Neural cell (in vitro differentiated cells): Measurements from ENCODE around the gene DEFB110. TPM values are rescaled to one million over a fixed set of nuclear protein-coding genes. Genes with fewer than 3 reads are reported as not detected.

Experiments
- H2AFZ ChIP-seq: fragments of 200-600, 300-800 bp; sonication (generic), shearing (Covaris generic); 2 replicates; pipeline ENCODE4 v1.6.0; 2014; ENCODE audit warnings: low read depth, mild to moderate bottlenecking, antibody characterized with exemption, low read length, moderate library complexity
- H3F3A ChIP-seq: fragments of 200-600 bp; shearing (Covaris generic); 2 replicates; pipeline ENCODE4 v1.6.1; 2016; ENCODE audit warnings: mild to moderate bottlenecking, moderate library complexity, mixed read lengths, antibody characterized with exemption, low read length; ENCODE audit not compliant: insufficient read depth, poor library complexity, severe bottlenecking
- H3K27ac ChIP-seq: fragments of 200-600, 300-800 bp; sonication (generic), shearing (Covaris generic); 2 replicates; pipeline ENCODE4 v1.5.1; 2014; ENCODE audit warnings: mild to moderate bottlenecking, low read length, moderate library complexity
- H3K27me3 ChIP-seq: fragments of 300-800, 200-600 bp; sonication (generic), shearing (Covaris generic); 2 replicates; pipeline ENCODE4 v1.6.0; 2014; ENCODE audit warnings: mild to moderate bottlenecking, low read depth, low read length, moderate library complexity; ENCODE audit not compliant: insufficient read depth
- H3K36me3 ChIP-seq: fragments of 300-800, 200-600 bp; sonication (generic), shearing (Covaris generic); 2 replicates; pipeline ENCODE4 v1.5.1; 2014; ENCODE audit warnings: mild to moderate bottlenecking, antibody characterized with exemption, low read length, moderate library complexity; ENCODE audit not compliant: insufficient read depth
- H3K4me2 ChIP-seq: fragments of 300-800, 200-600 bp; sonication (generic), shearing (Covaris generic); 2 replicates; pipeline ENCODE4 v1.6.0; 2014; ENCODE audit warnings: mild to moderate bottlenecking, low read length
- H3K4me3 ChIP-seq: fragments of 300-800, 200-600 bp; sonication (generic), shearing (Covaris generic); 2 replicates; pipeline ENCODE4 v1.5.1; 2014; ENCODE audit warnings: mild to moderate bottlenecking, low read length, moderate library complexity
- H3K79me2 ChIP-seq: fragments of 200-600 bp; shearing (Covaris generic); replicated peaks from 2 replicates; pipeline ENCODE4 v1.6.0; 2014; ENCODE audit warnings: mild to moderate bottlenecking, low read length, moderate library complexity; ENCODE audit not compliant: insufficient read depth
- H3K9ac ChIP-seq: fragments of 300-800, 200-600 bp; sonication (generic), shearing (Covaris generic); 2 replicates; pipeline ENCODE4 v1.6.1; 2016; ENCODE audit warnings: mild to moderate bottlenecking, low read length, mixed read lengths
- H3K9me2 ChIP-seq: fragments of 200-600 bp; shearing (Covaris generic); 2 replicates; pipeline ENCODE4 v1.6.1; 2016; ENCODE audit warnings: mild to moderate bottlenecking, low read length, mixed read lengths; ENCODE audit not compliant: insufficient read depth
- H3K9me3 ChIP-seq: fragments of 200-600, 300-800 bp; sonication (generic), shearing (Covaris generic); 2 replicates; pipeline ENCODE4 v1.6.1; 2016; ENCODE audit warnings: mild to moderate bottlenecking, mixed run types, low read length, moderate library complexity, mixed read lengths
- H4K20me1 ChIP-seq: fragments of 200-600 bp; shearing (Covaris generic); 2 replicates; pipeline ENCODE4 v1.6.1; 2016; ENCODE audit warnings: mild to moderate bottlenecking, mixed run types; ENCODE audit not compliant: insufficient read depth
- CTCF ChIP-seq: fragments of 450-650 bp; IDR thresholded peaks from 2 replicates; pipeline ENCODE4 v1.5.1; 2014; ENCODE audit warnings: antibody characterized with exemption, mild to moderate bottlenecking, moderate library complexity; ENCODE audit not compliant: poor library complexity, severe bottlenecking
- EP300 ChIP-seq: fragments of 450-650 bp; conservative IDR thresholded peaks from 2 replicates; pipeline ENCODE4 v1.6.1; 2014; ENCODE audit warnings: antibody characterized with exemption, mild to moderate bottlenecking, moderate library complexity; ENCODE audit not compliant: poor library complexity, severe bottlenecking
- EZH2 ChIP-seq: fragments of 200-600, 300-800 bp; shearing (Covaris generic), sonication (generic); IDR thresholded peaks from 2 replicates; pipeline ENCODE4 v1.6.1; 2014; ENCODE audit warnings: antibody characterized with exemption, low read length, borderline replicate concordance, mild to moderate bottlenecking; ENCODE audit not compliant: insufficient read depth, poor library complexity, severe bottlenecking
- MXI1 ChIP-seq: fragments of 450-650 bp; conservative IDR thresholded peaks from 2 replicates; pipeline ENCODE4 v1.6.1; 2014; ENCODE audit warnings: antibody characterized with exemption, mild to moderate bottlenecking; ENCODE audit not compliant: poor library complexity, severe bottlenecking
- POLR2AphosphoS5 ChIP-seq: IDR thresholded peaks from 2 replicates; pipeline ENCODE4 v1.6.1; 2012
- RAD21 ChIP-seq: fragments of 450-650 bp; conservative IDR thresholded peaks from 2 replicates; pipeline ENCODE4 v1.6.1; 2014; ENCODE audit warnings: antibody characterized with exemption, mild to moderate bottlenecking, moderate library complexity
- SMC3 ChIP-seq: fragments of 450-650 bp; conservative IDR thresholded peaks from 2 replicates; pipeline ENCODE4 v1.6.1; 2014; ENCODE audit warnings: antibody characterized with exemption, mild to moderate bottlenecking, moderate library complexity; ENCODE audit not compliant: poor library complexity
- TAF1 ChIP-seq: IDR thresholded peaks from 2 replicates; pipeline ENCODE4 v1.6.1; 2012; ENCODE audit warnings: low read depth
- polyA plus RNA-seq: library from polyadenylated mRNA; depleted of rRNA; stranded (reverse); fragments of >200 nt; gene quantifications from 2 replicates; pipeline ENCODE4 v1.2.3, GENCODE V29; 2014
- TF ChIP-seq, protein P1 (sequence below): IDR thresholded peaks from 2 replicates; pipeline ENCODE4 v1.6.1; 2012; ENCODE audit warnings: borderline replicate concordance

The DEFB110 gene
- polyA plus RNA-seq, 1 donor from 2014 or later, result not detected

DNA sequence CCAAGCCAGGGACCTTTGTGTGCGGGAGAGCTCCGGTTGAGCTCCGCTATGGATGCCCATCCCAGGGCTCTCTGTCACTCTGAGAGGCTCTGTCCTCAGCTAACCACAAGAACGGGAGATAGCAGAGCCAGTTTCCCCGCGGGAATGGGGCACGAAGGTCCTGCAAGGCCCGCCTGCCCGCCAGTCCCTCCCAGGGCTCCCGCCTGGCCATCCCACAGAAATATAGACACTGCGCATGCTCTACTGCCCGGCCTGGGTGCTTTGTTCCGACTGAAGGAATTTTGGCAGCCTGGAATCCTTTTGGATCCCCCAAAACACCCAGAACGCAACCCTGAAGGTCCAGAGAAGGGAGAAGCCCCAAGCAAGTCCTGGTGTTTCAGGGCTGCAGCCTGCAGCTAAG lies 8.6 kb upstream of the DEFB110 start:
- H4K20me1 ChIP-seq, result no peaks in the 10 kb centered on the region
- H3K4me3 ChIP-seq, result no peak overlapping the region
- no peaks in the 10 kb centered on the region for H3K36me3 ChIP-seq
- no peaks in the 10 kb centered on the region for H3K27me3 ChIP-seq
- H3K9ac ChIP-seq, result no peak overlapping the region
- H3K79me2 ChIP-seq, result no peaks in the 10 kb centered on the region
- no peak overlapping the region for H3K27ac ChIP-seq
- H3F3A ChIP-seq, result no peaks in the 10 kb centered on the region
- H3K9me3 ChIP-seq, result no peaks in the 10 kb centered on the region
- H3K4me2 ChIP-seq, result no peak overlapping the region
- no peaks in the 10 kb centered on the region for H3K9me2 ChIP-seq
- H2AFZ ChIP-seq, result no peak overlapping the region
- TF ChIP-seq EP300, result no peak
- TF ChIP-seq EZH2, result no peak
- TF ChIP-seq SMC3, result no peak
- no peak for TF ChIP-seq CTCF
- TF ChIP-seq, protein P1, sequence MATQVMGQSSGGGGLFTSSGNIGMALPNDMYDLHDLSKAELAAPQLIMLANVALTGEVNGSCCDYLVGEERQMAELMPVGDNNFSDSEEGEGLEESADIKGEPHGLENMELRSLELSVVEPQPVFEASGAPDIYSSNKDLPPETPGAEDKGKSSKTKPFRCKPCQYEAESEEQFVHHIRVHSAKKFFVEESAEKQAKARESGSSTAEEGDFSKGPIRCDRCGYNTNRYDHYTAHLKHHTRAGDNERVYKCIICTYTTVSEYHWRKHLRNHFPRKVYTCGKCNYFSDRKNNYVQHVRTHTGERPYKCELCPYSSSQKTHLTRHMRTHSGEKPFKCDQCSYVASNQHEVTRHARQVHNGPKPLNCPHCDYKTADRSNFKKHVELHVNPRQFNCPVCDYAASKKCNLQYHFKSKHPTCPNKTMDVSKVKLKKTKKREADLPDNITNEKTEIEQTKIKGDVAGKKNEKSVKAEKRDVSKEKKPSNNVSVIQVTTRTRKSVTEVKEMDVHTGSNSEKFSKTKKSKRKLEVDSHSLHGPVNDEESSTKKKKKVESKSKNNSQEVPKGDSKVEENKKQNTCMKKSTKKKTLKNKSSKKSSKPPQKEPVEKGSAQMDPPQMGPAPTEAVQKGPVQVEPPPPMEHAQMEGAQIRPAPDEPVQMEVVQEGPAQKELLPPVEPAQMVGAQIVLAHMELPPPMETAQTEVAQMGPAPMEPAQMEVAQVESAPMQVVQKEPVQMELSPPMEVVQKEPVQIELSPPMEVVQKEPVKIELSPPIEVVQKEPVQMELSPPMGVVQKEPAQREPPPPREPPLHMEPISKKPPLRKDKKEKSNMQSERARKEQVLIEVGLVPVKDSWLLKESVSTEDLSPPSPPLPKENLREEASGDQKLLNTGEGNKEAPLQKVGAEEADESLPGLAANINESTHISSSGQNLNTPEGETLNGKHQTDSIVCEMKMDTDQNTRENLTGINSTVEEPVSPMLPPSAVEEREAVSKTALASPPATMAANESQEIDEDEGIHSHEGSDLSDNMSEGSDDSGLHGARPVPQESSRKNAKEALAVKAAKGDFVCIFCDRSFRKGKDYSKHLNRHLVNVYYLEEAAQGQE, result no peak
- TF ChIP-seq RAD21, result no peak
- no peak for TF ChIP-seq MXI1
- no peak for TF ChIP-seq TAF1
- TF ChIP-seq POLR2AphosphoS5, result no peak

- no peak overlapping the region for H3K4me2 ChIP-seq
- no peaks in the 10 kb centered on the region for H3K27me3 ChIP-seq
- H3K36me3 ChIP-seq, result no peaks in the 10 kb centered on the region
- H3K9me2 ChIP-seq, result no peaks in the 10 kb centered on the region
- no peak overlapping the region for H3K4me3 ChIP-seq
- H2AFZ ChIP-seq, result no peak overlapping the region
- TF ChIP-seq MXI1 (no peak), EZH2 (no peak), SMC3 (no peak), RAD21 (no peak), CTCF (no peak), TAF1 (no peak), EP300 (no peak), POLR2AphosphoS5 (no peak)
- TF ChIP-seq, protein P1, result no peak
- no peaks in the 10 kb centered on the region for H3K9me3 ChIP-seq
- H3K79me2 ChIP-seq, result no peaks in the 10 kb centered on the region
- no peak overlapping the region for H3K27ac ChIP-seq
- no peaks in the 10 kb centered on the region for H4K20me1 ChIP-seq
- no peaks in the 10 kb centered on the region for H3F3A ChIP-seq
- H3K9ac ChIP-seq, result no peak overlapping the region
These were observed 3.5 kb upstream of the DEFB110 start for GRCh38 chr6:50025258-50025657.
